HepG2 (cell line): ENCODE results near the gene HRG. TPM values are rescaled to one million over a fixed set of nuclear protein-coding genes. Genes with fewer than 3 reads are reported as not detected.
A peak's percentile ranks its signal among the peaks of the same experiment; 100 is the strongest.

Source experiments
- ATAC-seq: fragments of 200-7000 bp; cut with Tn5 transposase; 3 replicates; pipeline ENCODE4 v1.9.1; 2020; ENCODE audit warnings: mild to moderate bottlenecking, moderate library complexity
- BruUV-seq: library from RNA; stranded (reverse); fragments of 400-500 nt; replicated peaks from 2 replicates; lab custom pipeline; 2021; lab: Mats Ljungman, UMichigan
- CTCF ChIA-PET: fragments of 300-600 bp; formaldehyde crosslinking; extraction: SDS; loops from one replicate; lab custom pipeline; 2021; ENCODE audit warnings: low total read pairs, inconsistent platforms, low intra/inter-chr PET ratio; lab: Yijun Ruan, JAX
- POLR2A ChIA-PET: fragments of 350-600 bp; sonication (Branson Sonifier 250); formaldehyde crosslinking; loops from one replicate; lab custom pipeline; 2020; ENCODE audit warnings: antibody characterized with exemption, inconsistent platforms; lab: Yijun Ruan, JAX
- DNase-seq: peaks from one replicate; pipeline ENCODE4 v3.0.0-alpha.2; 2015; ENCODE audit warnings: low spot score
- FAIRE-seq: peaks from 3 replicates; lab custom pipeline; 2011; peaks lifted over from hg19 to GRCh38; lab: Jason Lieb, UNC
- H2AFZ ChIP-seq: one replicate; pipeline ENCODE4 v1.6.1; 2011; ENCODE audit warnings: low read length, inconsistent platforms
- H3K27ac ChIP-seq: fragments of 300-600 bp; 3 replicates; pipeline ENCODE4 v1.8.0; 2011; ENCODE audit warnings: mixed run types, mild to moderate bottlenecking, mixed read lengths, low read length, inconsistent platforms; ENCODE audit not compliant: insufficient read depth; ENCODE audit errors: extremely low read length
- H3K27me3 ChIP-seq, 2 experiments: fragments of 200-600 bp in 1 of 2; 2 replicates in 1 of 2; 3 replicates in 1 of 2; pipeline versions ENCODE4 v1.6.0 to v1.8.0; 2011; ENCODE audit warnings: low read length in 2 of 2, mild to moderate bottlenecking in 2 of 2, moderate library complexity in 2 of 2, inconsistent platforms in 1 of 2; ENCODE audit not compliant: insufficient read depth in 2 of 2, control insufficient read depth in 1 of 2
- H3K36me3 ChIP-seq, 2 experiments: fragments of 200-600 bp in 1 of 2; replicated peaks in 1 of 2; 2 replicates in 1 of 2; 3 replicates in 1 of 2; pipeline versions ENCODE4 v1.5.1 to v1.8.0; 2011; ENCODE audit warnings: low read length in 2 of 2, inconsistent platforms in 1 of 2; ENCODE audit not compliant: insufficient read depth in 2 of 2, control insufficient read depth in 1 of 2
- H3K4me1 ChIP-seq: 2 replicates; pipeline ENCODE4 v1.5.1; 2012; ENCODE audit warnings: low read length, inconsistent platforms; ENCODE audit not compliant: insufficient read depth
- H3K4me2 ChIP-seq: 2 replicates; pipeline ENCODE4 v1.6.0; 2011; ENCODE audit warnings: low read depth, low read length, inconsistent platforms
- H3K4me3 ChIP-seq, 3 experiments: fragments of 200-600 bp in 1 of 3; sonication (generic), shearing (Covaris generic) in 1 of 3; replicated peaks in 1 of 3; 2 replicates each; pipeline ENCODE4 v1.5.1; 2011 to 2016; ENCODE audit warnings: low read length in 3 of 3, inconsistent platforms in 2 of 3, low read depth in 2 of 3, mild to moderate bottlenecking in 2 of 3, control low read depth in 1 of 3, mixed read lengths in 1 of 3; ENCODE audit not compliant: insufficient read depth in 1 of 3
- H3K79me2 ChIP-seq: one replicate; pipeline ENCODE4 v1.6.1; 2011; ENCODE audit warnings: low read length, inconsistent platforms; ENCODE audit not compliant: insufficient read depth
- H3K9ac ChIP-seq: 2 replicates; pipeline ENCODE4 v1.6.0; 2011; ENCODE audit warnings: mild to moderate bottlenecking, low read depth, low read length, inconsistent platforms; ENCODE audit not compliant: insufficient read depth
- H3K9me3 ChIP-seq: 2 replicates; pipeline ENCODE4 v1.5.1; 2012; ENCODE audit warnings: mild to moderate bottlenecking, low read length
- H4K20me1 ChIP-seq: 2 replicates; pipeline ENCODE4 v1.6.0; 2011; ENCODE audit warnings: inconsistent platforms, mild to moderate bottlenecking, low read length, moderate library complexity; ENCODE audit not compliant: insufficient read depth
- CEBPB ChIP-seq: IDR thresholded peaks from 2 replicates; pipeline ENCODE4 v1.6.1; 2011; ENCODE audit warnings: low read depth, low read length, improper control_type of control experiment, borderline replicate concordance
- DPF2 ChIP-seq: sonication (generic); formaldehyde crosslinking; IDR thresholded peaks from 2 replicates; pipeline ENCODE4 v1.4.0; 2020; ENCODE audit warnings: mild to moderate bottlenecking, low read depth, missing genetic modification reagents, borderline replicate concordance
- EP300 ChIP-seq, 3 experiments: sonication (generic) in 1 of 3; formaldehyde crosslinking in 1 of 3; IDR thresholded peaks; 2 replicates each; pipeline versions ENCODE4 v1.5.1 to v1.6.1; 2011 to 2020; ENCODE audit warnings: low read depth in 2 of 3, low read length in 2 of 3, borderline replicate concordance in 1 of 3, improper control_type of control experiment in 1 of 3, mild to moderate bottlenecking in 1 of 3, missing genetic modification reagents in 1 of 3, moderate library complexity in 1 of 3
- HNF4A ChIP-seq: sonication (generic); formaldehyde crosslinking; IDR thresholded peaks from 2 replicates; pipeline ENCODE4 v1.4.0; 2020; ENCODE audit warnings: missing genetic modification reagents
- HNF4G ChIP-seq, 2 experiments: sonication (generic) in 1 of 2; formaldehyde crosslinking in 1 of 2; IDR thresholded peaks; 2 replicates each; pipeline versions ENCODE4 v1.4.0 to v1.6.1; 2011 to 2020; ENCODE audit warnings: borderline replicate concordance in 2 of 2, low read depth in 2 of 2, mild to moderate bottlenecking in 2 of 2, low read length in 1 of 2, missing genetic modification reagents in 1 of 2, moderate library complexity in 1 of 2
- IKZF1 ChIP-seq: fragments of 450-650 bp; IDR thresholded peaks from 2 replicates; pipeline ENCODE4 v1.7.1; 2016
- KAT7 ChIP-seq: IDR thresholded peaks from 2 replicates; pipeline ENCODE4 v1.6.1; 2018; ENCODE audit warnings: borderline replicate concordance, missing compliant biosample characterization
- MIER3 ChIP-seq: IDR thresholded peaks from 2 replicates; pipeline ENCODE4 v1.6.1; 2016; ENCODE audit warnings: missing compliant biosample characterization, borderline replicate concordance
- NCOR1 ChIP-seq: fragments of 200-600 bp; sonication (generic); IDR thresholded peaks from 2 replicates; pipeline ENCODE4 v1.7.0; 2017; ENCODE audit warnings: antibody characterized with exemption, low read length, borderline replicate concordance
- NFE2L2 ChIP-seq: fragments of 150-350 bp; IDR thresholded peaks from 2 replicates; pipeline ENCODE4 v1.6.1; 2014; ENCODE audit warnings: low read length
- PAF1 ChIP-seq: IDR thresholded peaks from 2 replicates; pipeline ENCODE4 v1.6.1; 2016; ENCODE audit warnings: missing genetic modification reagents, missing compliant biosample characterization
- SMARCE1 ChIP-seq: fragments of 450-650 bp; IDR thresholded peaks from 2 replicates; pipeline ENCODE4 v1.6.1; 2017; ENCODE audit warnings: borderline replicate concordance
- TARDBP ChIP-seq: sonication (generic); formaldehyde crosslinking; IDR thresholded peaks from 2 replicates; pipeline ENCODE4 v1.8.0; 2022; ENCODE audit warnings: mild to moderate bottlenecking, missing genetic modification reagents
- TOE1 ChIP-seq: sonication (generic); formaldehyde crosslinking; IDR thresholded peaks from 2 replicates; pipeline ENCODE4 v1.4.0; 2020; ENCODE audit warnings: mild to moderate bottlenecking, missing genetic modification reagents
- ZFP36L2 ChIP-seq: sonication (generic); formaldehyde crosslinking; IDR thresholded peaks from 2 replicates; pipeline ENCODE4 v1.4.0; 2020; ENCODE audit warnings: missing genetic modification reagents
- ZMYM3 ChIP-seq: sonication (generic); formaldehyde crosslinking; IDR thresholded peaks from 2 replicates; pipeline ENCODE4 v1.5.1; 2020; ENCODE audit warnings: mild to moderate bottlenecking, missing genetic modification reagents
- ZNF24 ChIP-seq: fragments of 450-650 bp; IDR thresholded peaks from 2 replicates; pipeline ENCODE4 v1.6.1; 2017; ENCODE audit warnings: antibody characterized with exemption, mild to moderate bottlenecking
- ZNF446 ChIP-seq: sonication (generic); formaldehyde crosslinking; IDR thresholded peaks from 2 replicates; pipeline ENCODE4 v1.5.0; 2020; ENCODE audit warnings: mild to moderate bottlenecking, missing genetic modification reagents
- ZNF788 ChIP-seq: sonication (generic); formaldehyde crosslinking; IDR thresholded peaks from 2 replicates; pipeline ENCODE4 v1.5.0; 2020; ENCODE audit warnings: mild to moderate bottlenecking, missing genetic modification reagents, borderline replicate concordance
- ZNF883 ChIP-seq: sonication (generic); formaldehyde crosslinking; IDR thresholded peaks from 2 replicates; pipeline ENCODE4 v1.5.1; 2020; ENCODE audit warnings: mild to moderate bottlenecking, missing genetic modification reagents; ENCODE audit errors: not compliant biosample characterization
- WGBS: methylation state at CpG from one replicate; pipeline ENCODE4 v1.1.6; 2017; ENCODE audit warnings: low lambda C conversion rate; 5-methylcytosine and 5-hydroxymethylcytosine counted together
- in situ Hi-C: cut with HindIII; loops from 2 replicates; pipeline ENCODE4 v1.10.0; 2017; ENCODE audit warnings: low pct_unique_long_range_greater_than_20kb; ENCODE audit not compliant: extremely low pct_ligation_motif_present
- intact Hi-C: fragments of 100-400 bp; cut with micrococcal nuclease; formaldehyde crosslinking; loops from one replicate; pipeline ENCODE4 v1.10.0; 2022; ENCODE audit not compliant: unreplicated experiment
- polyA plus RNA-seq, 8 experiments: library from polyadenylated mRNA; depleted of rRNA in 3 of 8; stranded (reverse) in 7 of 8; unstranded in 1 of 8; fragments of >200 nt; fragmentation: Illumina TruSeq in 4 of 8; extraction: Trizol in 4 of 8; gene quantifications; 2 replicates each; pipeline versions ENCODE4 v1.2.1 to v1.2.3, GENCODE V29; 2011 to 2016; ENCODE audit warnings: low read depth in 4 of 8, missing spikeins in 1 of 8, mixed read lengths in 1 of 8; ENCODE audit not compliant: insufficient read depth in 1 of 8
- total RNA-seq, 5 experiments: library from RNA; depleted of rRNA; stranded (reverse); fragments of >200 nt; fragmentation: Illumina TruSeq; extraction: Trizol; gene quantifications; 2 replicates each; pipeline ENCODE4 v1.2.3, GENCODE V29; 2016; ENCODE audit warnings: low read depth in 1 of 5
- TF ChIP-seq, protein P1 (sequence below): sonication (generic); IDR thresholded peaks from 2 replicates; pipeline ENCODE4 v1.6.1; 2016; ENCODE audit warnings: low read depth, borderline replicate concordance

HRG gene
- total and polyA plus RNA-seq, 2 of the 13 experiments (the other 11 are each of a cell fraction or from before 2014, with no cell fraction given) = 0.09 to 0.11 TPM

DNA sequence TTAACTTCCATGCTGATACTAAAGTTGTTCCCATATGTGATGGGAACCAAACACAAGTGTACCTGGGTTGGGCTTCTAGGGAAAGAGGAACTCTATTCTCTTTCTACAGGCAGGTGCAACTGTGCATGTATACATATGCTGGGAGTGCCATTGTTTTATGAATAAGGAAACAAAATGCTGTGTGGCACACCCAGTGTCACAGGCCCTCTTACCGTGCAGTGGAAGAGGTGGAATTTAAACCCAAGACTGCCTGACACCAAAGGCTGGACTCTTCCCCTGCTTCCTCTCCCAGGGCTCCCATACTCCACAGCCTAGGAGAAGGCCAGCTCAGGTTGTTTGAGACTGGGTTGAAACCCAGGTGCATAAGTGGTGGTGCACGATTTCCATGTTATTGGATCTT, 27.6 kb upstream of the HRG start (continued):
- no peak for TF ChIP-seq SMARCE1
- no peak for TF ChIP-seq ZNF788 (CRISPR knock-in tag)
- TF ChIP-seq TARDBP (CRISPR knock-in tag) = no peak
- no peak for TF ChIP-seq KAT7 (CRISPR knock-in tag)
- TF ChIP-seq IKZF1 = no peak
- no peak for TF ChIP-seq ZMYM3 (CRISPR knock-in tag)
- no peak for TF ChIP-seq DPF2 (CRISPR knock-in tag)
- no peak for TF ChIP-seq ZNF24
- no peak for TF ChIP-seq NCOR1
- TF ChIP-seq ZFP36L2 (CRISPR knock-in tag) = no peak
- no peak for TF ChIP-seq PAF1
- TF ChIP-seq ZNF446 (CRISPR knock-in tag) = no peak

DNA sequence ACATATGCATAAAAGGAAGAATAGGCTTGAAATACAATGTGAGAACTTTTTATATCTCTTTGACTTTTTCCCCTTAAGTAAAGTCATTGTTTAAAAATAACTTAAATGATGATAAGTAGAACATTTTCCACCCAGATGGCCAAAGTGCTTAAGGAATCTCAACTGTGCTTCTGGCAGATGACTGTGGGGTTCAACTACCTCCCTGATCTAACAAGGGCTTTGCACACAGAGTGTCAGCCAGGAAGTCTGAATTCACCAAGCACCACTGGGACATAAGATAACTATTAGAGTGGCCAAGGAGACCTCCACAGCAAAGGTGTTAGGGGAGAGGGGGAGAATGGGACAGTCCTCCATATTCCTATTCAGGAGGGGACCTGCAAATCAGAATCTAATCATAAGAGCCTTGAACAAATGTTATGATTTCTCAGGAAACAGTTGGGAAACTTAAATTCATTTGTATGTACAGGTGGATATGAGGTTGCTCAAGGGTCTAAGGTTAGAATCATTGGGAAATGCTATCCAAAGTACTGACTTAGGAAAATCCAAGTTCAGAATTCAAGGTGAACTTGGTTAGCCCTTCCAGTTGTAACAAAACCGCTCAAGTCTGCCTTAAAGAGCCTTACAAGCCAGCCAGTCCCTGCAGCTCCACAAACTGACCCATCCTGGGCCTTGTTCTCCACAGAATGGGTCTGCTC, 25.9 kb upstream of the HRG start, which contains the start of gene FETUB:
Gene FETUB, plus strand, starts transcription at position 622 of the 695 bp plus-strand sequence. Its CDS starts 62 bp downstream, at position 684.
- Histone ChIP-seq H3K9ac (no peak within 1 kb of the TSS), H3K79me2 (no peaks in the 10 kb centered on the region), H3K4me2 (peak within 1 kb of the TSS; percentile 34; the same call in 1 of the 2 replicates), H3K4me3 (peak within 1 kb of the TSS in 1 of 3 experiments; percentile 3; a peak in 1 of 6 replicates), H3K27ac (no peak within 1 kb of the TSS), H3K36me3 (no peaks in the 10 kb centered on the region), H4K20me1 (no peaks in the 10 kb centered on the region), H3K9me3 (no peaks in the 10 kb centered on the region), H2AFZ (no peak within 1 kb of the TSS), H3K27me3 (no peaks in the 10 kb centered on the region), H3K4me1 (peaks cover 20% of the 10 kb centered on the region)
- in situ Hi-C loops (no loop called here), intact Hi-C loops (no loop called here)
- no peak for DNase-seq
- no peak for TF ChIP-seq MIER3 (CRISPR knock-in tag)
- TF ChIP-seq HNF4A (CRISPR knock-in tag) = peak; percentile 33; the same call in 1 of the 2 replicates
- no peak for TF ChIP-seq TOE1 (CRISPR knock-in tag)
- no peak for TF ChIP-seq NFE2L2
- 0 out of 2 replicates have a peak, but pooled peaks have one; percentile 17 for TF ChIP-seq CEBPB
- TF ChIP-seq, protein P1, sequence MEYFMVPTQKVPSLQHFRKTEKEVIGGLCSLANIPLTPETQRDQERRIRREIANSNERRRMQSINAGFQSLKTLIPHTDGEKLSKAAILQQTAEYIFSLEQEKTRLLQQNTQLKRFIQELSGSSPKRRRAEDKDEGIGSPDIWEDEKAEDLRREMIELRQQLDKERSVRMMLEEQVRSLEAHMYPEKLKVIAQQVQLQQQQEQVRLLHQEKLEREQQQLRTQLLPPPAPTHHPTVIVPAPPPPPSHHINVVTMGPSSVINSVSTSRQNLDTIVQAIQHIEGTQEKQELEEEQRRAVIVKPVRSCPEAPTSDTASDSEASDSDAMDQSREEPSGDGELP = no peak
- TF ChIP-seq ZNF883 (CRISPR knock-in tag) = no peak
- peak; percentile 29; the same call in 1 of the 2 replicates for TF ChIP-seq HNF4G (IDR thresholded peaks at IDR 0.05; ENCODE audit: borderline replicate concordance, low read depth, low read length)
- TF ChIP-seq HNF4G (CRISPR knock-in tag; IDR thresholded peaks at IDR 0.05; ENCODE audit: borderline replicate concordance, low read depth) = no peak
- peak in 1 of 2 experiments; percentile 32; a peak in 1 of 4 replicates for TF ChIP-seq EP300 (IDR thresholded peaks at IDR 0.05; ENCODE audit: low read depth in 2 of 2, low read length in 2 of 2)
- TF ChIP-seq EP300 (CRISPR knock-in tag; IDR thresholded peaks at IDR 0.05; ENCODE audit: borderline replicate concordance) = no peak
- CTCF ChIA-PET = no interaction called here
- POLR2A ChIA-PET = interaction anchor here (1.0 kb wide), 1 partner anchor 14 kb away, joined by 3 read pairs; no protein-coding TSS in a partner anchor
- 27% methylated on average over 1 of the region's 1 CpG for WGBS
- peak; percentile 12 for FAIRE-seq
- ATAC-seq = no peak; the same call in 1 of the 3 replicates
- BruUV-seq = no TSS peak
